B cell (primary cell): Measurements from ENCODE around the gene IL5RA. TPM values are rescaled to one million over a fixed set of nuclear protein-coding genes. Genes with fewer than 3 reads are reported as not detected.

Source experiments
- ATAC-seq: fragments of 200-7000 bp; cut with Tn5 transposase; one replicate; pipeline ENCODE4 v1.10.0; 2021; ENCODE audit warnings: low read depth, mild to moderate bottlenecking, moderate number of reproducible peaks, moderate library complexity
- CTCF ChIA-PET: fragments of 350-600 bp; sonication (Branson Sonifier 250); formaldehyde crosslinking; loops from one replicate; lab custom pipeline; 2021; ENCODE audit warnings: antibody characterized with exemption, inconsistent platforms; lab: Charles Lee
- POLR2A ChIA-PET: fragments of 350-600 bp; sonication (Branson Sonifier 250); formaldehyde crosslinking; loops from one replicate; lab custom pipeline; 2021; ENCODE audit warnings: antibody characterized with exemption; lab: Charles Lee
- DNase-seq: peaks from one replicate; pipeline ENCODE4 v3.0.0; 2013
- H2AFZ ChIP-seq: 2 replicates; pipeline ENCODE4 v1.6.1; 2012; ENCODE audit warnings: mild to moderate bottlenecking, low read depth, low read length; ENCODE audit not compliant: insufficient read depth, poor library complexity, severe bottlenecking
- H3K27ac ChIP-seq, 2 donors: 1 replicate in 1 of 2; 2 replicates in 1 of 2; pipeline ENCODE4 v1.5.1; 2012 to 2013; ENCODE audit warnings: low read length in 2 of 2, mild to moderate bottlenecking in 2 of 2, moderate library complexity in 1 of 2
- H3K27me3 ChIP-seq, 4 experiments: fragments of 200-600 bp in 1 of 4; sonication (generic) in 1 of 4; replicated peaks in 1 of 4; 1 replicate in 2 of 4; 2 replicates in 2 of 4; pipeline versions ENCODE4 v1.6.1 to v1.7.0; 2013 to 2016; ENCODE audit warnings: low read length in 3 of 4, mild to moderate bottlenecking in 2 of 4, mixed read lengths in 1 of 4, moderate library complexity in 1 of 4; ENCODE audit not compliant: insufficient read depth in 4 of 4, control insufficient read depth in 3 of 4; ENCODE audit errors: control extremely low read depth in 1 of 4
- H3K36me3 ChIP-seq, 2 experiments: replicated peaks in 1 of 2; 1 replicate in 1 of 2; 2 replicates in 1 of 2; pipeline versions ENCODE4 v1.6.1 to v1.7.1; 2013; ENCODE audit warnings: low read length in 1 of 2; ENCODE audit not compliant: insufficient read depth in 2 of 2, control insufficient read depth in 1 of 2; ENCODE audit errors: control extremely low read depth in 1 of 2, extremely low read depth in 1 of 2
- H3K4me1 ChIP-seq, 2 donors: fragments of 200-600 bp in 1 of 2; sonication (generic) in 1 of 2; 1 replicate in 1 of 2; 2 replicates in 1 of 2; pipeline versions ENCODE4 v1.5.1 to v1.6.1; 2013 to 2017; ENCODE audit warnings: low read length in 2 of 2; ENCODE audit not compliant: control insufficient read depth in 2 of 2, insufficient read depth in 2 of 2
- H3K4me2 ChIP-seq: replicated peaks from 2 replicates; pipeline ENCODE3; 2012; ENCODE audit warnings: mild to moderate bottlenecking, low read depth, low read length; ENCODE audit not compliant: poor library complexity, severe bottlenecking
- H3K4me3 ChIP-seq, 5 experiments: fragments of 200-600 bp in 1 of 5; sonication (generic) in 1 of 5; 1 replicate in 3 of 5; 2 replicates in 2 of 5; pipeline versions ENCODE4 v1.5.1 to v1.7.0; 2011 to 2016; ENCODE audit warnings: low read length in 4 of 5, mild to moderate bottlenecking in 4 of 5, low read depth in 2 of 5, control low read depth in 1 of 5, moderate library complexity in 1 of 5; ENCODE audit not compliant: insufficient read depth in 1 of 5; ENCODE audit errors: control extremely low read depth in 1 of 5, extremely low read depth in 1 of 5
- H3K79me2 ChIP-seq: fragments of 200-600 bp; sonication (generic); one replicate; pipeline ENCODE4 v1.6.0; 2016; ENCODE audit warnings: low read length; ENCODE audit not compliant: control insufficient read depth, insufficient read depth
- H3K9ac ChIP-seq: fragments of 200-600 bp; sonication (generic); 2 replicates; pipeline ENCODE4 v1.6.1; 2017; ENCODE audit warnings: mild to moderate bottlenecking, low read length, moderate library complexity
- H3K9me3 ChIP-seq, 3 donors: one replicate each; pipeline versions ENCODE4 v1.6.1 to v1.7.1; 2013; ENCODE audit warnings: low read length in 2 of 3; ENCODE audit not compliant: control insufficient read depth in 2 of 3, insufficient read depth in 1 of 3; ENCODE audit errors: control extremely low read depth in 1 of 3
- H4K20me1 ChIP-seq: 2 replicates; pipeline ENCODE4 v1.6.0; 2012; ENCODE audit warnings: mild to moderate bottlenecking, low read length; ENCODE audit not compliant: insufficient read depth, control insufficient read depth, poor library complexity, severe bottlenecking
- H3K27ac Mint-ChIP-seq: one replicate; pipeline ENCODE4 v1.8.0; 2021; ENCODE audit warnings: mixed read lengths
- H3K27me3 Mint-ChIP-seq: one replicate; pipeline ENCODE4 v1.8.0; 2021; ENCODE audit warnings: mixed read lengths
- H3K4me1 Mint-ChIP-seq: one replicate; pipeline ENCODE4 v1.8.0; 2021; ENCODE audit warnings: mixed read lengths
- H3K4me3 Mint-ChIP-seq: one replicate; pipeline ENCODE4 v1.8.0; 2021; ENCODE audit warnings: mixed read lengths
- H3K9me3 Mint-ChIP-seq: one replicate; pipeline ENCODE4 v1.8.0; 2022; ENCODE audit warnings: mixed read lengths; ENCODE audit not compliant: insufficient read depth
- EZH2 ChIP-seq: IDR thresholded peaks from 2 replicates; pipeline ENCODE4 v1.6.1; 2012; ENCODE audit warnings: borderline replicate concordance, low read depth, mild to moderate bottlenecking, moderate library complexity, low read length; ENCODE audit not compliant: insufficient read depth, poor library complexity, severe bottlenecking
- WGBS: methylation state at CpG from one replicate; pipeline ENCODE4 v1.1.5; 2013; ENCODE audit warnings: missing lambda C conversion rate; ENCODE audit not compliant: insufficient coverage; 5-methylcytosine and 5-hydroxymethylcytosine counted together
- intact Hi-C: fragments of 100-400 bp; cut with micrococcal nuclease; formaldehyde crosslinking; loops from one replicate; pipeline ENCODE4 v1.10.0; 2022
- polyA plus RNA-seq: library from polyadenylated mRNA; depleted of rRNA; stranded (reverse); fragments of >200 nt; gene quantifications from 2 replicates; pipeline ENCODE4 v1.2.3, GENCODE V29; 2012
- total RNA-seq, 2 donors: library from RNA; stranded (reverse); fragments of 120-200 nt in 1 of 2; gene quantifications; 1 replicate in 1 of 2; 2 replicates in 1 of 2; pipeline versions ENCODE4 v1.2.3 to v1.2.4, GENCODE V29; 2013 to 2022
- TF ChIP-seq, protein P1 (sequence below): fragments of 200-600 bp; IDR thresholded peaks from one replicate; pipeline ENCODE4 v1.8.0; 2022; ENCODE audit warnings: antibody characterized with exemption, mild to moderate bottlenecking

Gene IL5RA
- total and polyA plus RNA-seq, 2 donors (not counting 1 experiment from before 2014, with no cell fraction given), result 1.0 to 2.6 TPM

- Histone ChIP-seq H4K20me1 (no peaks in the 10 kb centered on the region), H3K36me3 (no peaks in the 10 kb centered on the region), H2AFZ (no peak overlapping the region), H3K4me1 (no peaks in the 10 kb centered on the region), H3K9ac (no peak overlapping the region), H3K79me2 (no peaks in the 10 kb centered on the region), H3K27ac (no peak overlapping the region), H3K9me3 (no peaks in the 10 kb centered on the region), H3K27me3 (peaks cover 0 to under 1% (median 0%) of the 10 kb centered on the region in 4 experiments), H3K4me3 (no peak overlapping the region), H3K4me2 (no peak overlapping the region)
- H3K4me3 Mint-ChIP-seq, result no peak overlapping the region
- no peak for ATAC-seq
- ChIA-PET CTCF (no interaction called here), POLR2A (interaction anchor here (0.7 kb wide), 1 partner anchor 155 kb away, joined by 3 read pairs; no protein-coding TSS in a partner anchor)
- no peak overlapping the region for H3K27ac Mint-ChIP-seq
- TF ChIP-seq, protein P1, sequence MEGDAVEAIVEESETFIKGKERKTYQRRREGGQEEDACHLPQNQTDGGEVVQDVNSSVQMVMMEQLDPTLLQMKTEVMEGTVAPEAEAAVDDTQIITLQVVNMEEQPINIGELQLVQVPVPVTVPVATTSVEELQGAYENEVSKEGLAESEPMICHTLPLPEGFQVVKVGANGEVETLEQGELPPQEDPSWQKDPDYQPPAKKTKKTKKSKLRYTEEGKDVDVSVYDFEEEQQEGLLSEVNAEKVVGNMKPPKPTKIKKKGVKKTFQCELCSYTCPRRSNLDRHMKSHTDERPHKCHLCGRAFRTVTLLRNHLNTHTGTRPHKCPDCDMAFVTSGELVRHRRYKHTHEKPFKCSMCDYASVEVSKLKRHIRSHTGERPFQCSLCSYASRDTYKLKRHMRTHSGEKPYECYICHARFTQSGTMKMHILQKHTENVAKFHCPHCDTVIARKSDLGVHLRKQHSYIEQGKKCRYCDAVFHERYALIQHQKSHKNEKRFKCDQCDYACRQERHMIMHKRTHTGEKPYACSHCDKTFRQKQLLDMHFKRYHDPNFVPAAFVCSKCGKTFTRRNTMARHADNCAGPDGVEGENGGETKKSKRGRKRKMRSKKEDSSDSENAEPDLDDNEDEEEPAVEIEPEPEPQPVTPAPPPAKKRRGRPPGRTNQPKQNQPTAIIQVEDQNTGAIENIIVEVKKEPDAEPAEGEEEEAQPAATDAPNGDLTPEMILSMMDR, result no peak
- no peak for TF ChIP-seq EZH2
- H3K4me1 Mint-ChIP-seq, result peaks cover 10% of the 10 kb centered on the region
- 88% methylated on average over 3 of the region's 4 CpGs for WGBS
- H3K9me3 Mint-ChIP-seq, result no peaks in the 10 kb centered on the region
- DNase-seq, result no peak
- intact Hi-C loops, result no loop called here
- no peaks in the 10 kb centered on the region for H3K27me3 Mint-ChIP-seq
Observed at GRCh38 chr3:3064297-3064696, 45.9 kb downstream of the IL5RA start.

DNA sequence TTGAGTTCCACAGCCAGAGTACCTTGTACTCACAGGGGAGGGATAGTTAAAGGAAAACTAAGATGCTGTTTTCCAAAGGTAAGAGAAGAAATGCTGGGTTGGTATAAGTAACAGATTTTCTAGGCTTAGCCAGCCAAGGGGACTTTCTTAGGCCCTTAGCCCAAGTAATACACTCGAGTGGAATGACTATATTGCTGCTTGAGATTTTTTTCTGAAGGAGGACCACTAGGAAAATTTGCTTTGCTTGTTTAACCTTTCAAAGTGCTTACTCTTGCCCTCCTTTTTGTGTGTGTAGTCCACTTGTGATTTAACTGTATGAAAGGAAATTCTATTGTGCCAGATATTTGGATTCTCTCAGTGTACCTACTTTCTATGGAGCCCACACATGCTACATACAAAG, 50.5 kb downstream of the IL5RA start:
- WGBS, result 56% methylated on average over 1 of the region's 1 CpG
- Mint-ChIP-seq H3K4me3 (no peak overlapping the region), H3K27me3 (peaks cover 6% of the 10 kb centered on the region), H3K9me3 (no peaks in the 10 kb centered on the region), H3K4me1 (no peaks in the 10 kb centered on the region), H3K27ac (no peak overlapping the region)
- DNase-seq (no peak), ATAC-seq (no peak)
- no peak overlapping the region for H2AFZ ChIP-seq
- CTCF ChIA-PET, result interaction anchor here (0.6 kb wide), 1 partner anchor 477 kb away, joined by 3 read pairs; no protein-coding TSS in a partner anchor
- peaks cover 0 to 5% (median 0%) of the 10 kb centered on the region in 4 experiments for H3K27me3 ChIP-seq
- no peaks in the 10 kb centered on the region for H3K4me1 ChIP-seq
- H3K36me3 ChIP-seq, result no peaks in the 10 kb centered on the region
- H3K9me3 ChIP-seq, result no peaks in the 10 kb centered on the region
- no peak overlapping the region for H3K27ac ChIP-seq
- H3K4me3 ChIP-seq, result no peak overlapping the region
- no peaks in the 10 kb centered on the region for H4K20me1 ChIP-seq
- intact Hi-C loops, result no loop called here
- H3K79me2 ChIP-seq, result no peaks in the 10 kb centered on the region
- TF ChIP-seq EZH2, result no peak
- H3K4me2 ChIP-seq, result no peak overlapping the region
- POLR2A ChIA-PET, result no interaction called here
- H3K9ac ChIP-seq, result no peak overlapping the region
